Erythroblast (primary cell): Measurements from ENCODE around the gene CACNG3.
A peak's percentile ranks its signal among the peaks of the same experiment; 100 is the strongest.
"Not testable (repeated sequence)": the region's sequence is repeated elsewhere in the genome, so short reads cannot be mapped to it uniquely, and the experiment has no call there.

Experiments
- DNase-seq, 2 experiments: peaks; one replicate each; lab custom pipeline; 2025; lab: John Stamatoyannopoulos, UW
- GATA1 ChIP-seq: IDR thresholded peaks from 2 replicates; pipeline ENCODE4 v1.6.1; 2011; ENCODE audit warnings: low read depth, mild to moderate bottlenecking, control low read depth, low read length, moderate library complexity
- POLR2A ChIP-seq: IDR thresholded peaks from 2 replicates; pipeline ENCODE4 v1.6.1; 2011; ENCODE audit warnings: mild to moderate bottlenecking, low read length

Gene CACNG3

DNA sequence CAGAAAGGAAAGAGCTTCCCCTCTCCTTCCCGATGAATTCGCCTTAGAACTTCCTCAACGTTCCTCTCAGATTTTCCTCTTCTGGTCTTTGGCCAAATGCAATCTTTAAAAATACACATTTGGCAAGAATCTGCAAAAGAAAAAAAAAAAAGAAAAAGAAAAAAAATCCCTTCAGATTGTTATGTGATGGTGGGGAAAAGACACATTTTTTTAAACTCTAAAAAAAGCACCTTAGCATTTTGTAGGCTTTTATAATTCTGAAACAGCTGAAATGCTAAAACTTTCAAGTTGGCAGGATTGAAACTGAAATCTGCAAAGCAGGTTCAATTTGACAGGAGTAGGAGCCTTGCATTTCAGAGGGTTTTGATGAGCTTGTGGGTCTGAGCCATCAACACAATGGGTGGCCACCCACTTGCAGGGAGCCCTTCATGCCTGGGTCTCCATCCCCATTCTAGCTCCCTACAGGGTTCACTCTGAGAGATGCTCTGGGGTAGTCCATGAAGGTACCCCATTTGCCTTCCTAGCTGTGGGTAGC, 33.1 kb downstream of the CACNG3 start:
- no peak for DNase-seq
- TF ChIP-seq POLR2A: no peak
- no peak for TF ChIP-seq GATA1

DNA sequence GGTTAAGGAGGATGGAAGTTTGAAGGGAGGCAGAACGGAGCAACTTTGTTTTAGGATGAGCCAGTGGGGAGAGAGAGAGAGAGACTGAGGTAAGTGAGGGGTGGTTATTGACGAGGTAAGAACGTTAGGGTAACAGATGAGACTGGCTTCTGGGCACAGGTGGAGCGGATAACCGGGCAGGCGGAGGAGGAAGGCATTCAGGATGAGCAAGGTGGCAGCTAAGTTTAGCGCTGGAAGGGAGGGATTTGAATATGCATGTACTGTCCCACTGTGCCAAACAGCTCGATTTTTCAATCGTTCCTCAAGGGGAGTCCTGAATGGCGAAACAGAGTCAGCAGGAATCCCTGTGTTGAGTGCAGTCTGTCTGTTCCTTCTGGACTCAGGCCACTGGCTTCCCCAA, 35.8 kb downstream of the CACNG3 start:
- TF ChIP-seq GATA1 (no peak), POLR2A (no peak)
- DNase-seq: no peak

DNA sequence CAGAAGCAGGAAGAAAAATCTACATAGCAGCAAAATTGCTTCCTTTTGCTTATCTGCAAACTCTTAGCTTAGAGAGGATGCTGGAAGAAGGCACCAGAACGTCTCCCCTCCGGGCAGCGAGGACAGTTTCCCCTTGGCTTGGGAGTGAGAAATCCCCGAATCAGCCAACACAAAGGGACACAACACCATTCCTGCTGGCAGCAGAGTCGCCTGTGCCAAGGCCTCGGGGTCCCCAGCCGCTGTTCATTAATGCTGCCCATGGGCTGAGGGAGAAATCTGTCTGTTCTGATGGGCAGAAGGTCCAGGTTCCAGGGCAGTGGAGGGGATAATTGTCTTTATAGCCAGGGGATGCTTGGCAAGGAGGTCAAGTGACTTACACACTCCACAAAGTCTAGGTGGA, 38.0 kb downstream of the CACNG3 start:
- no peak for DNase-seq
- TF ChIP-seq GATA1 (no peak), POLR2A (no peak)

DNA sequence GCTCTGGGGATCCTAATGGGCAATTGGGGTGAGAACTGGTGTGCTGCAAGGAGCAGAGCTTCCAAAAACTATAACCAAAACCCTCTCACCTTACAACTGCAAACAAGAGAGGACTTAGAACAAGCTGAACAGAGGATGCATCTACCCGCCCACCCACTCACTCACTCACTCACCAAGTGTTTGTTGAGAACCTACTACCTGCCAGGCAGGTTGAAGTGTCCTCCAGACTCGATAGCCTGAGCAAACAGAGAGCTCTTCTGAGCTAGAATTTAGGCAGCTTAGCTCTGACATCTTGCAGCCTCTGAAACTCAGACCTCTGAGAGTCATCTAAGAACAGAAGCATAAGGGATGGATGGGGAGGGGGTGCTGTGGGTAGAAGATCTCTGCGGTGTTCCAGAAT, 41.2 kb downstream of the CACNG3 start:
- no peak for TF ChIP-seq GATA1
- no peak for DNase-seq

DNA sequence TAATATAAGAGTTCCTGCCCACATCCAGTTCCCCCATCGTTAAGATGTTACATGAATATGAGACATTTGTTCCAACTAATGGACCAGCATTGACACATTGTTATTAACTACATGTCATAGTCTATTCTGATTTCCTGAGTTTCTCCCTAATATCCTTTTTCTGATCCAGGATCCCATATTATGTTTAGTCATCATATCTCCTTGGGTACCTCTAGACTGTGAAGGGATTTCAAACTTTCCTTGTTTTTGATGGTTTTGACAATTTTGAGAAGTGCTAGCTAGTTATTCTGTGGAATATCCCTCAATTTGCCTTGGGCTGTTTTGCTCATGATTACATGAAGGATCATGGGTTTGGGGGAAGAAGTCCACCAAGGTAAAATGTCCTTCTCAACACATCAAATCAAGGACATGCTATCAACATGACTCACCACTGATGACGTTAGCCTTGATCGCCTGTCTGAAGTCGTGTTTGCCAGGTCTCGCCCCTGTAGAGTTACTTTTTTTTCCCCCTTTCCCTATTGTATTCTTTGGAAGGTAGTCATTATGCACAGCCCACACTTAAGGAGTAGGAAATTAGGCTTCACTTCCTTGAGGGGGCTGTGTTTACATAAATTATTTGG, 42.5 kb downstream of the CACNG3 start:
- TF ChIP-seq POLR2A: no peak
- no peak for TF ChIP-seq GATA1
- no peak for DNase-seq

DNA sequence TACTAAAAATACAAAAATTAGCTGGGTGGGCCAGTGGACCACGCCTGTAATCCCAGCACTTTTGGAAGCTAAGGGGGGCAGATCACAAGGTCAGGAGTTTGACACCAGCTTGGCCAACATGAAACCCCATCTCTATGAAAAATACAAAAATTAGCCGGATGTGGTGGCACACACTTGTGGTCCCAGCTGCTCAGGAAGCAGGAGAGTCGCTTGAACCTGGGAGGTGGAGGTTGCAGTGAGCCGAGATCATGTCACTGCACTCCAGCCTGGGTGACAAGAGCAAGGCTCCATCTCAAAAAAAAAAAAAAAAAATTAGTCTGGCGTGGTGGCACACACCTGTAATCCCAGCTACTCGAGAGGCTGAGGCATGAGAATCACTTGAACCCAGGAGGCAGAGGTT, 44.6 kb downstream of the CACNG3 start:
- DNase-seq: not testable (repeated sequence)

DNA sequence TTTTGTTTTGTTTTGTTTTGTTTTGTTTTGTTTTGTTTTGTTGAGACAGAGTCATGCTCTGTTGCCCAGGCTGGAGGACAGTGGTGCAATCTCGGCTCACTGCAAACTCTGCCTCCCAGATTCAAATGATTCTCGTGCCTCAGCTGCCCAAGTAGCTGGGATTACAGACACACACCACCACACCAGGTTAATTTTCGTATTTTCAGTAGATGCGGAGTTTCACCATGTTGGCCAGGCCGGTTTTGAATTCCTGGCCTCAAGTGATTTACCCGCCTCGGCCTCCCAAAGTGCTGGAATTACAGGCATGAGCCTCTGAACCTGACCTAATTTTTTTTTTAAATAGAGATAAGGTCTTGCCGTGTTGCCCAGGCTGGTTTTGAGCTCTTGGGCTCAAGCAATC, 46.5 kb downstream of the CACNG3 start:
- DNase-seq: no peak
- TF ChIP-seq GATA1 (no peak), POLR2A (no peak)

DNA sequence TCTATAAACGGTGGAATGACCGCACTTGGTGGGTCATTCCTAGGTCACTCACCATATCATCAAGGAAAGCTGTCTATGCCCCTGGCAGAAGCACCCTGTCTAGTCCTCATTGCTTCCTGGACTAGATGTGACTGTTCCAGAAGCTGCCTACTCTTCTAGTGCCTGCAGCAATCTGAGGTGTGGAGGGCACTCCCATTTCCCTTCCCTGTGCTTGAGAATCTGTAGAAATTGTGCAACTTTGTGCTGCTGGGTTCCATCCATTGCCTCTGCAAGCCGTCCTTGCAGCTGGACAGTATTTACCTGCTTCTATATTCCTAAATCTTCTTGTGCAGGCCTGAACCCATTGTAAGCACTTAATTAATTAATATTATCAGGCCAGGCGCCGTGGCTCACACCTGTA, 52.1 kb downstream of the CACNG3 start:
- TF ChIP-seq GATA1 (no peak), POLR2A (no peak)
- DNase-seq: no peak

DNA sequence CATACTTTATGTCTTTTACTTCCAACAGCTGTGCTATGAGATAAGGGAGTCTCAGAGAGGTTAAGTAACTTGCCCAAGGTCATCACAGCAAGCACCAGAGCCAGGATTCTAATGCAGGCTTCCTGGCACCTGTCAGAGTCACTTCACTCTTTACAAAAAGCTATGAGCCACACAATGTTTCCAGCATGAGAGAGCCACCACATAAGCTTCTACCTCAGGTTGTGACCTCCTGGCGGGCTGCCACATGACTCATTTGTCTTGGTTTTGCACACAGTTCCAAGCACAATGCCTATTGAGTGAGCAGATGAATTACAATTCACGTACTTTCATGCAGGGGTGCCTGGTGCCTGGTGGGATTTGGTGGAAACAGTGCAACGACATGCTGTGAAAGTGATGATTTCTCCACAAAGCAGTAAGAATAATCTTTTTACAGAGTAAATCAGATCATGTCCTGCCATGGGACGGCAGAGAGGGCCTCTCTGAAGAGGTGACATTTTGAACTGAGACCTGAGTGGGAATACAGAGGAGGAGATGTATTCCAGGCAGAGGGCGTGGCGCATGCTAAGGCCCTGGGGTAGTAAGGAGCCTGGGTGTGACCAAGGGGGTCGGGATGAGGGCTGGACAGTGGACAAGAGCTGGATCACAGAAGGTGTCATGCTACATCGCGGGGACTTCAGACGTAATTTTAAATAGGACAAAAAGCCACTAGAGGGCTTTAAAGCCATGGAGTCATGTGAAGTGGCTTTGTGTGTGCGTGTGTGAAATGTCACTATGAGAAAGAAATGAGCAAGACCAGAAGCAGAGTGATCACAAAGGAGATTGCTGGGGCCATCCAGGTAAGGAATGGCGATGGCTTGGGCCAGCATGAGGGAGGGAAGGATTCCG, 53.4 kb downstream of the CACNG3 start:
- TF ChIP-seq GATA1 (no peak), POLR2A (no peak)
- peak in 1 of 2 experiments; percentile 18 for DNase-seq

DNA sequence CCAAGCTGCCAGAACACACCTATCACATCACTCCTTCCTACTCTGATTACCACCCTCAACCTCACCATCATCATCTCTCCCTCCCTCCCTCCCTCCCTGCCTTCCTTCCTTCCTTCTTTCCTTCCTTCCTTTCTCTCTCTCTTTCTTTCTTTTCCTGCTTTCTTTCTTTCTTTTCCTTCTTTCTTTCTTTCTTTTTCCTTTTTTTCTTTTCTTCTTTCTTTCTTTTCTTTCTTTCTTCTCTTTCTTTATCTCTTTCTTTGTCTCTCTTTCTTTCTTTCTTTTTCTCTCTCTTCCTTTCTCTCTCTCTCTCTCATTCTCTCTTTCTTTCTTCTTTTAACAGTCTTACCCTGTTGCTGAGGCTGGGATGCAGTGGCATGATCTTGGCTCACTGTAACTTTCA, 59.2 kb downstream of the CACNG3 start:
- no peak for DNase-seq
- TF ChIP-seq POLR2A (no peak), GATA1 (no peak)

DNA sequence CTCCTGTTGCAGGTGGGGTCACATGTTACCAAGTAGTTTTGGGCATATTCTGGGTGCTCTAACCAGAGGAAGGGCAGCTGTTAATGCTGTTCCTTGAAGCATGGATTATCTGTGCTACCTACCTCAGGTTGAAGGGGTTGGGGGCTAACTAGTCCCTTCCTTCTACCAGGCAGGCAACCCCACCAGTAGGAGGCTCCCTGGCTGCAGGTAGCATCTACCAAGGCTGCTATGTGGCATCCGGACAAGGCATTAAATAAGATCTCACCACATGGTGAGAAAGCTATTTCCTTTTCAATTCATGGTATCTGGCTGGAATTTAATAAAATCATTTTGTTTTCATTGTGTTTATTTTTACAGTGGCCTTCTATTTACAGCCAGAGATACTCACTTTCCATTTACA, 62.5 kb downstream of the CACNG3 start:
- TF ChIP-seq POLR2A (no peak), GATA1 (no peak)
- no peak for DNase-seq

DNA sequence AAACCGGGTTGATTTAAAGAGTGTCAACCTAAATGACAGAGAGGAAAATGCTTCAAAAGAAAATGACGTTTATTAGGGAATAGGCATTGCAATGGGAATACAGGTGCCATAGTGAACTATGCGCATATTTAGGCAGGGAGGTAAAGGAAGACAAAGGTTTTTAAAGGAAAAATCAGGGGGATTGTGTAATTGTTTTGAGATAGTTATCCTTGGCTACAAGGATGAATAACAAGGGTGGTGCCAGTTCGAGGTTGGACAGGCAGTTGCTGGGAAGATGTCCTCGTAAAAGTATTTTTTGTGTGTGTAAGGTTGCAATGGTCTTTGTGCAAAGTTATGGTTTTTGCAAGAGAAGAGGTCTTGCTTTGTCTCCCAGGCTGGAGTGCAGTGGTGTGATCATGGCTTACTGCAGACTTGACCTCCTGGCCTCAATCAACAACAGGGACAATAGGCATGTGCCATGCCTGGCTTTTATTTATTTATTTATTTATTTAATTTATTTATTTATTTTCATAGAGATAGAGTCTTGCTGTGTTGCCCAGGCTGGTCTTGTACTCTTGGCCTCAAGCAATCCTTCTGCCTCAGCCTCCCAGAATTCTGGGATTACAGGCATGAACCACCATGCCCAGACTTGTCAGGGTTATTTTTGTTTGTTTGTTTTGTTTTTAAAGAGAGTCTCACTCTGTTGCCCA, 63.1 kb downstream of the CACNG3 start:
- no peak for DNase-seq
- TF ChIP-seq GATA1 (no peak), POLR2A (no peak)

DNA sequence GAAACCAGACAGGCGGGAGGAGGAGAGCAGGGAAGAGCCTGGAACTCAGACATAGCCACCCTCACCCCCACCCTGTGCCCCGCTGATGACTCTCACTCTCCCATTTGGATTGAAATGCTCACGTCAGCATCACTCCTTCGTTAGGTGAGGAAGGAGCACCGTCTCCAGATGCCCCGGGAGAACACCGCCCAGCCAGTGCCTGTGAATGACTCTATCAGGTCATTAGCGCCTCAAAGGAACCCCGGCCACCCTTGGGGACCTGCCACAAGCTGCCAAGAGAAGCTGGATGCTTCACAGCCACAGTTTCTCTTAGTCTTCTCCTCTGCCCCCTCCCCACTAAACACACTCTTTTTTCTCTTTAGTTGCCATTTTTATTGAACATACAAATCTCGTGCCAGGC, 66.0 kb downstream of the CACNG3 start:
- TF ChIP-seq GATA1 (no peak), POLR2A (no peak)
- DNase-seq: no peak

DNA sequence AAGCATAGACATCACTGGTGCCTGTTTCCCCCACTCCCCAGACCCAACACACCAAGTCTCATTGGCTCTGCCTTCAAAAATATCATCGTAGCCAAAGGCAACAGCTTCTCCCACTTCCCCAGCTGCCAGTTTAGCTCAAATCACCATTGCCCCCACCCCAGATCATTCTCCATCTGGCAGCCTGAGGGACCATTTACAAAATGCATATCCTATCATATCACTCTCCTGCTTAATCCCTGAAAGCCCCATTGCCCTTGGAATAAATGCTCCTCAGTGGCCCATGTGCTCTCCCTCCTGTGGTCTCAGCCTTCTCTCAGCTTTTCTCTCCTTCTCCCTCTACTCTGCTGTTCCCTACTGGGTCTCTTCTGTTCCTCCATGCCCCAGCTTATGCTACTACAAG, 68.3 kb downstream of the CACNG3 start:
- no peak for TF ChIP-seq GATA1
- no peak for TF ChIP-seq POLR2A
- DNase-seq: no peak
